ENCODE data around the gene WDR18.

DNA sequence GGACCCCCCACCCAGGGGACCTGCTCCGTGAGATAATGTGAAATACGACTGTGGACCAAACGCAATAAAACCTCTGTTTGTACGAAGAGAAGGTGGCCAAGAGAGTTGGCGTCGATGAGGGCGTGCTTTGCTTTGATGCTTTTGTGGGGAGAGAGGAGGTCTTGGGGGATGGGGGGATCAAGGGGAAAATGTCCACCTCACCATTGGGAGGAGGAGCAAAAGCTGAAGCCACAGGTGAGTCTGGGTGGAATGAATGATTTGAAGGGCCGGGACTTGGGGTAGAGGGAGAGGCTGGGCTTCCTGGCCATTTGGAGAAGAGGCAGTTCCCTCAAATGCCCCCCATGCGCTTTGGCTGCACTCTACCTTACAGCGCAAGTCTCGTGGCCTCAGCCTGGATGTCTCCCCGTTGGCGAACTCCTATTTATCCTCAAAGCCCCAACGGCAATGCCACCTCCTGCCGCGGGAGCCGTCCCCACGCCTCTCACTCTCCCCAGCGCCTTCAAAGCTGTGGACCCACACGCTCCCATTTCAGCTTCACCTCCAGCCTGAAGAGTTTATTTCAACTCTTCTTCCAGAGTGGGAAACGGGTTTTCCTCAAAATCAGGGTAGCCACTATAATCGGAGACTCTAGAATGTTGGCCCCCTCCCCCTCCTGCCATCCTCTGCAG lies 55.0 kb downstream of the WDR18 start:
- TF ChIP-seq POLR2AphosphoS5 (IDR thresholded peaks at IDR 0.05; ENCODE audit: low read depth, low read length) = no peak
- TF ChIP-seq REST (IDR thresholded peaks at IDR 0.05; ENCODE audit: insufficient read depth in 1 of 2, low read depth in 2 of 2, low read length in 2 of 2) = no peak
- TF ChIP-seq SIN3A (IDR thresholded peaks at IDR 0.05; ENCODE audit: borderline replicate concordance, insufficient read depth, low read length) = no peak
- no peak for TF ChIP-seq TAF1 (IDR thresholded peaks at IDR 0.05; ENCODE audit: borderline replicate concordance, insufficient read depth, low read length)
